NCI-H146 treated with DMSO at 0.1 percent for 48 hours (cell line): ENCODE results near the gene TMEM87B.

ENCODE experiments used
- DNase-seq: peaks from one replicate; lab custom pipeline; 2025; ENCODE audit not compliant: unreplicated experiment; lab: John Stamatoyannopoulos, UW

Gene TMEM87B

DNA sequence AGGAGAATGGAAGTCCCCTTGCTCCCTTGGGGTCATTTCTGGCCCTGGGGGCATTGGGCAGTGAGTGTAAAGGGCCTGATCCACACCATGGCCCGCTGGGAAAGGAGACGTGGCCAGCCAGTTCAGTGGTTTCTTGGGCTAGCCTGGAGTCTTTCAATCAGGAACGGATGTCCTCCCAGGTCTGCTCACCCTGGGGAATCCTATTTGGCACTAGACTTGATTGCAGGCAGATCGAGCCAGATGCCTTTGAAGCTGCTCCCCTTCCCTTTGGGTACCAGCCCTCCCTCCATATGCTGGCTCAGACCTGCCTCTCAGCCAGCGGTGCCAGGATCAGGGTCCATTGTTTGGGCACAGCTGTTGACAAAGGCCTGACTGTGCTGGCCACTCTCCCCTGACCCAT lies 94.1 kb downstream of the TMEM87B start:
- no peak for DNase-seq

DNA sequence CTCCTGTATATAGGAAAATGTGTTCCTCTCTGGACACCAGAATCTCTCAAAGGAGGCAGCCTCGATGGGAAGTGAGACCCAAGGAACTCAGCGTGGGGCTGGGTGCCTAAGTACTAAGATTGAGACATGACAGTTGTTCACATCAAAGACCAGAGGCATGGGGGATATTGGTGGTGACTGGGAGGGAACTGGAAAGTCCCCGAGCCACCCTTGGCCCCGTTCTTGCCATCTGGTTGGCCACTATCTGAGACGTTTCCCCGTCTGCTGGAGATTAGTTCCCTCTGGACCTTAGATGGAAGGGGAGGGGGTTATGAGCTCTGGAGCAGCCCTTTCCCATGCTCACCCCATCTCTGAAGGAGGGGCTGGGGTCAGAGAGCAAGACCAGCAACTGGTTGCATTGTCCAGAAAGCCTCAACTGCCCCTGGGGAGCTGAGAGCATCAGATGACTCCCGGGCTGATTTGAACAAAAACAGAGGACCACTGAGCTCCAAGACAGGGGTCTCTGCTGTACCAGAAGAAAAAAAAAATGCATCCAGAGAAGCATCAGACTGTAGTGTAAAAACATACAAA lies 94.9 kb downstream of the TMEM87B start:
- DNase-seq, result no peak

DNA sequence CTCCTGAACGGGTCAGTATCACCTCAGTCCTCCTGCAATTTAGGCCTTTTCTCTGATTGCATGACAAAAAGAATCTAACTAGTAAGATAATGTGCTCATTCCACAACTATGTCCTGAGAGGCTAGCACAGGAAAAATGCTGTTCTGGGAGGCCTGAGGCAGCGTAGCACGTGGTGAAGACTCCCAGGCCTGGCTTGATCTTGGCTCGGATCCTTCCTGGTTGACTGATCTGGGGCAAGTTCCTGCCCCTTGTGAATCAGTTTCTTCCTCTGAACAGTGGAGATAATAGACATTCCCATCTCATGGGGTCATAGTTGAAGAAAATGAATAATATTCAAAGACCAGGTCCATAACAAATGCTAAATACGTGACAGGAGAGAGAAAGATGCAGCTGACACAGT lies 95.4 kb downstream of the TMEM87B start:
- DNase-seq, result no peak

DNA sequence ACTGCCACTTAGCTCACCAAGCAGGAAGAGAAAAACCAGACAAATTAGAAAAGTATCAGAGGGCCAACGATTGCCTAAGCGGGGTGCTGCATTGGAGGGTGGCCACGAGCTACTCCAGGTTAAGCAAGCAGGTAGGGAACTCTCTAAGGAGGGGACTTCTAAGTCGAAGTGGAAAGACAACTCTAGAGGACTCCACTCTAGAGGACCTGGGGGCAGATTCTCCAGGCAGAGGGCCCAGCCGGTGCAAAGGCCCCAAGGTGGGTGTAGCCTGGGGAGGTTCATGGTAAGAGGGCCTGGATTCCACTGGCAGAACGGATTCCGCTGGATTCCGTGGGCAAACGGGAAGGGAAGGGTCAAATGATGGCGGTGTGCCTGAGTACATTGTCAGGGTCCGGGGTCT lies 95.8 kb downstream of the TMEM87B start:
- no peak for DNase-seq

DNA sequence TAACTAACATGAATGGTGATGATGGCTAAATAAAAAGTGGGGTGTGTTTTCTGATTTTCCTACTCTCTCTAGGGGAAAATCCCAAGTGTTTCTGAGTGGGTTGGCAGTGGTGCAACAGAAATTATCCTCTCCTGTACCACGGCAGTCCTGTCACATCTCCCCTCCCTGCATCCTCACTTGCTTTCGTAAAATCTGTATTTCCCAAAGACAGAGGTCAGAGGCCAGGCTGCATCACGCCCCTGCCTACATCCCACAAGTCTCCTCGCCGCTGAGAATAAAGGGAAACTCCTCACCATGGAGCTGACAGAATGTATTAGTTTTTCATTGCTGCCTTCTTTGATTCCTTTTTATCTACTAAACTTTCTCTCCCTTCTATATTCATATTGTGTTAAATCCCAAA lies 96.2 kb downstream of the TMEM87B start:
- DNase-seq, result no peak

DNA sequence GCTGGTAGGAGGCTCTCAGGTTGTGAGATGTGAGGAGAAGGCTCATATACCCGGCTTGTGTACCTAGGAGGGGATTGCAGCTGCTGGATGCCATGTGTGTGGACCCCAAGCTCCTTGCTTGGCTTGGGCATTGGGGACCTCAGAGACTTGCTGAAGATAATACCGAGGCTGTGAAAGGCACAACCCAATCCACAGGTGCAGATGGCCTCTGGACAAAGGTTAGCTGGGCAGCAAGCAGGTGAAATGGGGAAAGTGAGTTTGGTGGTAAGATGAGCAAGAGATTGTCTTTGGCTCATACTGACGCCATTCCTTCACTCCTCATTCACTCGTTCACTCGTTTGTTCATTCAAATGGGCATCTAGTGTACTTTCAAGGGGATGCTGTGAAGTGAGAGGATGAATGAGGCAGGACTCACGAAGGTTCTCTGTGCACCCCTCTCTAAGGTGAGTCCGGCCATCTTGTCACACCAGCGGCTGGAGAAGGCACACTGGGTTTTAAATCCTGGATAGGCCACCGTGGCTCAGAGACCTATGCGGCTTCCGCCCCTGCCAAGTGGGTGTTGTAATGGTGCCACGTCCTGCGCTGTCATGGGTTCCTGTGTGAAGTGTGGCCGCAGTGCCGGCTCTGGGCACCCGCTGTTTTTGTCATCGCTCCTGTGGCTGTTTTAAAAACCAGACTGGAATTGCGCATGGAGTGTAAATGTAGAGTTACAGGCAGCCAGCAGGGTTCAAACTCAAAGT lies 96.8 kb downstream of the TMEM87B start:
- no peak for DNase-seq

DNA sequence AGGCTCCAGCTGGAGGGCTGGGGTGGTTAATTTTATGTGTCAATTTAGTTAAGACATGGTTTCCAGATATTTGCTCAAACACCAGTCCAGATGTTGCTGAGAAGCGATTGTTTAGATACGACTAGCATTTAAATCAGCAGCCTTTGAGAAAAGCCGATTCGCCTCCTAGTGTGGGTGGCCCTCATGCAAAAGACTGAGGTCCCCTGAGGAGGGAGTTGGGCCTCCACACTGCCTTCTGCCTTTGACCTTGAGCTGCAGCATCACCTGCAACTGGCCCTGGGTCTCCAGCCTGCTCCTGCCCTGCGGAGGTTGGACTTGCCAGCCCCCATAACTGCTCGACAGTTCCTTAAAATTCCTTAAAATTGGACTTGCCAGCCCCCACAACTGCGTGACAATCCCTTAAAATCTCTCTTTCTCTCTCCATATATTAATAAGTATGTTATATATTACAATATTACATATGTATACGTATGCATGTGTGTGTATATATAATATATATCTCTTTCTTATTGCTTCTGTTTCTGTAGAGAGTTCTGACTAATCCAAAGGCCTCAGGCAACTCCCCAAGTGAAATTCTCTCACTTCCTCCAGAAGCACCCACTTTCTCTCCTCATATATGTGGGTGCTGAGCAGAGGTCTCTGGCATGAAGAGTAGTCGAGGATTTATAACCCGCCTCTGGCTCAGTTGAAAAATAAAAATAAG lies 97.6 kb downstream of the TMEM87B start:
- DNase-seq, result no peak

DNA sequence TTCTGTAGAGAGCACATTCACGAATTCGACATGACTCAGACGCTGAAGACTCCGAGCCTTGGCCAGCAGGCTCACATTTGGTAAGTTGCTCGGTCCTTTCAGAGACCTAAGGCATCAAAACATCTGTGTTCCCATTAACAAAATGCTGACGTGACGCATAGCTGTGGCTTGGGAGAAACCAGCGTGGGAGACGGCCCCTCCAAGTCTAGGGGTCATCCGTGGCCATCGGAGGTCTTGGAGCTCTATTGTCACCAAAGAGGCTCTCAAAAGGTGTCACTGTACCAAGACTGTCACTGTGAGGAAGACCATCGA lies 98.1 kb downstream of the TMEM87B start:
- no peak for DNase-seq

DNA sequence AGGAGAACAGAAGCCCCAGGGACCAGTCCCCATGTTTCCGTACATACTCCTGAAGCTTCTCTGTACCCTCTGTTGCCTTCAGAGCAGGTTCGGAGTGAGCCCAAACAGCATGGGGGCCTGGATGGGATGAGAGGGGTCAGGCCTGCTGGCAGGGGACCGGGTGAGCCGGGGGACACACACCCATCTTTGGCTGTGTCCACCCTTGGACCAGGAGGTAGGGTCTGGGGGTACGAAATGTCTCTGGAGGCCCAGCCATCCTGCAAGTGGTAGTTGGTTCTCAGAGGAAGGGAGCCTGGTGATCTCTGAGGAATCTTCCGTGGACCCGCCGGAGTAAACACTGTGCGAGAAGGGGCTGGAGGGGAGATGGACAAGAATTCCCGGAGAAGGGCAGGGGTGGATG lies 98.4 kb downstream of the TMEM87B start:
- DNase-seq, result no peak

DNA sequence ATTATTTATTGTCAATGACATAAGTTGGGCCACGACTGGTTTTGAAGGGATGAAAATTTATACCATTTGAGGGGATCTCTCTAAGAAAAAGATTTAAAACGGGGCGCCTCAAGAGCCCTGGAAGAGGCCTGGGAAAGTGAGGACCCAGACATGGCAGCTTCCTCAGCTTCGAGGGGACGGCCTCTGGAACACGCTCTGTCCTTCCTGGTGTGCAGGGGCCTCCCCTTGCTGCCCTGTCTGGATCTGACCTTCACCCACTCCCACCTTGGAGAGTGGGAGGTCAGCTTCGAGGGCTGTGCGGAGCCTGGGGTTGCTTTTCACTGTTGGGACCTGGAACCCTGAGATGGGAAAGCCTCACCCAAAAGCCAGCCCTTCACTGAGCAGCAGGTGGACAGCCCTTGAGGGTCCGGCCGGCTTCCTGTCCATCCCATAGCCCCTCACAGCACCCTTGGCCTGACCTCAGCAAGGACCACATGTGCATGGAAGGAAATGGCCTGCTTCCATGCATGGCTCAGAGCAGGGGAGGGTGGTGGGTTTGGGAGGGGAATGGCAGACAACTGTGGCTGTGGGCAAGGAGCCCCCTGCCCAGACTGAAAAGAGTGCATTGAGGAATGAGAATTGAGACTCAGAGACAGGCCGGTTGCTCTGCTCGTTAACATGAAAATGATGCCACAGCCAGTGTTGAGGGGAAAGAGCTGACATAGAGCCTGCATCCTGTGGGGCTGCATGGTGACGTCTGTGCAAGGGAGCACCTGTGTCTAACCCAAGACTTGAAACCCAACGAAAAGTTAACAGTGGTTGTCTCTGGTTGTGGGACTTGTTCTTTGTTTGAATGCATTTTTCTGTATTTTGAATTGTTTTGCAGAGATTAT lies 99.4 kb downstream of the TMEM87B start:
- no peak for DNase-seq

DNA sequence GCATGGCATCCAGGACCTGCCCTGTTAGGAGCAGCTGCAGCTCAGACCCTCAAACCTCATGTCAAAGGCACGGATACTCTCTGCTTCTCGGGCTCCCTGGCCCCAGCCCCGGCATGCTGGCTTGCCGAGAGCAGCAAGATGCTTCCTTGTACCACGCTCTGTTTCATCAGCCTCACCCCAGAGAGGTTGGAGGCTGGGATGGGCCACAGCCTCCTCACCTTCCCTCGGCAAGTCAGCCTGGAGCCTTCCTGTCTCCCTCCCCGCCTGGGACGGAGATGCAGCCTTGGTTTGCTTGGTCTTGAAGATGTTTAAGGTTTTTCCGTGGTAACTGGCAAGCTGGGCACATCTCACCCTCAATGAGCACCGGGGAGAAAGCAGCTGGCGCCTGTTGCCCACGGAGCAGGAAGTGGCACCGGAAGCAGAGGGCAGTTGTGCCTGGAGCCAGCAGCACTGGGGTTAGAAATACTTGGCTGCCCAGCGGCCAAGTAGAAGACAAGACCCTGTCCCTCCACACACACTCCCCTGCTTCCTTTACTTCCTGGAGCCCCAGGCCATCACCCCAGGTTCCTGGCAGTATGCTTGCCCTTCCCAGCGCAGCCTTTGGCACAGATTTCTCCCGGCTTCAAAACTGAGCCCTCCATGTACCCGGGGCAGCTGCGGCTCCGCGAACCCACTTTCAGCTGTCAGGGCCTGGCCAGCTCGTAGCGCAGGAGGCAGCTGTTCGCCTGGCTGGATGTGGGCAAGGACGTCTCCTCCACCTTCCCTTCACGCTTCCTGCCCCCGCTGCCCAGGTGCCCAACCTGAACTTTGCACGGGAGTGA lies 100.5 kb downstream of the TMEM87B start:
- DNase-seq, result no peak

DNA sequence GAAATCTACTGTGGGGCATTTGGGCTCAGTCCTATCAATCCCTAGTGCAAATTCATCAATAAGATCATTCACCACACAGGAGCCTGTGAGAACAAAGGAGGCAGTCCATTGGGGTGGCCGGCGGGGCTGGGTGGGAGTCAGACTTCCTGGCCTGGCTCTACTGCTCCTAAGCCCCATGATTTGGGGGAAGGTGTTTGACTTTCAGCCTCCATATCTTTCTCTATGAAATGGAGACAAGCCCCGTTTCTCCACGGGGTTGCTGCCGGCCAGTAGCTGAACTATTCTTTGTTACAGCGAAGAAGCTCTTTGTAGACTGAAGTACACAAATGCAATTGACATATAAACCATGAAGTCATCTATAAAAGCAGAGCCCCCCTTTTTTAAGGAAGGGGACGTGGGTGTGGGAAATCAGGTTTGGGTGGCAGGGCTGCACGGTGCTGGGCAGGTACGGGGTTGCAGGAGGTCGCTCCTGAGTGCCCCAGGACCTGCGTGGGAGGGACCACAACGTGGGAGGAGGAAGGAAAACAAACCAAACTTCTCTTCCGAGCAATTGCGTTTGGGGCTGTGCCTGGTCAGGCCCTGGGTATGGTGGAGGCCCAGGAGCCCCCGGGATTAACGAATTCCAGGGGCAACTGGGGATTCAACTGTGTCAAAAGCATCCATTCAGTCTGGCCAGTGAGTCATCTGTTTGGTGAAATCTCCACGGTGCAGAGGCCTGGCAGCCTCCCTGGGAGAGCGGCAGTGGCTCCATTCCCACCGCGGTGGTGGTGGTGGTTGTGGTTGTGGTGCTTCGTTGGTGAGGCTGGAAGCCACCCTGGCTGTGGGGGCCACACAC lies 101.3 kb downstream of the TMEM87B start:
- no peak for DNase-seq

DNA sequence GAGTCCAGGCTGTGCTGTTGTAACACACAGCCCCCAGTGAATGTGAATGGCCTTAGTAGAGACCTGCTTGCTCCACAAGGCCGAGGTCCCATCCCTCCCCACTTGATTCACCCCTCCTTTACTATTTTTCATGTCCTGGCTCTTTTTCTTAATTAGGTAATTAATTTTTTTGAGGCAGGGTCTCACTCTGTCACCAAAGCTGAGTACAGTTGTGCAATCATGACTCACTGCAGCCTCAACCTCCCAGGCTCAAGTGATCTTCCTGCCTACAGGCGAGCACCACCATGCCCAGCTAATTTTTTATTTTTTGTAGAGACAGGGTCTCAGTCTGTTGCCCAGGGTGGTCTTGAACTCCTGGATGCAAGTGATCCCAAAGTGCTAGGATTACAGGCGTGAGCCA lies 102.4 kb downstream of the TMEM87B start:
- no peak for DNase-seq

DNA sequence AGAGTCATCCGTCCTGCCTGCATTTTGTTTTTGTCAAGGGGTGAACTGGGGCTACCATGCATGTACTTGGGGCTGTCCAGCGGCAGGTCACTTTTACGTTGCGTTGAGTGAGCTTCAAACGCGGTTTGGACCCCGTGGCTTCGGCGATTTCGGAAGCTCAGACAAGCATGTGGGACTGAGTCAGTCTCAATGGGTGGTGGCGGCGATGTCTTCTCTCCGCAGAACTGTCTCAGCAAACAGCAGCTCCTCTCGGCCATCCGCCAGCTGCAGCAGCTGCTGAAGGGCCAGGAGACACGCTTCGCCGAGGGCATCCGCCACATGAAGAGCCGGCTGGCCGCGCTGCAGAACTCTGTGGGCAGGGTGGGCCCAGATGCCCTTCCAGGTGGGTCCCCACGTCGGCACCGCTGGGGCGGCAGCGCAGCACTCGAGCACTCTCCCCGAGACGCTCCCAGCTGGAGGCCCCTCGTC lies 104.4 kb downstream of the TMEM87B start:
- DNase-seq, result no peak

DNA sequence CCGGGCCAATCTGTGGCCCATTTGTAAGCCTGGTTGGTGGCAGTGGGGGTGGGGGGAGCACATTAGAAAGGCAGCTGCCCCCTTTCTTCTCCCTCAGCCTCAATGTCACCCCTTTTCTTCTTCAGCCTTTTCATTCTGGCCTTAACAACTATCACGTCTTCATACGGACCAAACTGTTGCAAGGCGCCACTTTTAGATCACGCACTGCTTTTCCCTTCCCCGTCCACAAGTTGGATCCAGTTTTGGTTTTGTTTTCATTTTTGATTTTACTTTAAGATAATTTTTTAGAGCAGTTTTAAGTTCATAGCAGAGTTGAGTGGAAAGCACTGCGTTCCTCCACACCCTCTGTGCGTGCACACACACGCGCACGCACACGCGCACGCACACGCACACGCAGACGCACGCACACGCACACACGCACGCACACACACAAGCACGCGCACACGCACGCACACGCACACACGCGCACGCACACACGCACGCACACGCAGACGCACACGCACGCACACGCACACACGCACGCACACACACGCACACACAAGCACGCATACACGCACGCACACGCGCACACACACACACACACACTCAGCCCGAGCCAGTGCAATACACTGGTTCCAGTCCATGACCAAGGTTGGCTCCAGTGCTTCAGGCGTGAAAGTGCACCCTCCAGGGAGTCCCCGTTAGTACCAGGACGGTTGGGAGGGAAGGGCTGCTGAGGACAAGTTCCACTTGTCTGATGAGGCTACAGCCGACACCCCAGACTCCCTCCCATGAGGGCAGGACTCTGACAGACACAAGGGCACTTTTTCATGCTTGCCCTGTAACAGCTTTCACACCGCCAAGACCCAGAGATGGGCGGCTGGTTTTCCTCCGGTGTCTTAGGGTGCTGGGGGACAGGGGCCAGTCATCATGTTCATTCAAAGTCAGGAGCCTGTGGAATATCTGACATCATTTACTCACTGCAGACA lies 105.5 kb downstream of the TMEM87B start:
- no peak for DNase-seq

DNA sequence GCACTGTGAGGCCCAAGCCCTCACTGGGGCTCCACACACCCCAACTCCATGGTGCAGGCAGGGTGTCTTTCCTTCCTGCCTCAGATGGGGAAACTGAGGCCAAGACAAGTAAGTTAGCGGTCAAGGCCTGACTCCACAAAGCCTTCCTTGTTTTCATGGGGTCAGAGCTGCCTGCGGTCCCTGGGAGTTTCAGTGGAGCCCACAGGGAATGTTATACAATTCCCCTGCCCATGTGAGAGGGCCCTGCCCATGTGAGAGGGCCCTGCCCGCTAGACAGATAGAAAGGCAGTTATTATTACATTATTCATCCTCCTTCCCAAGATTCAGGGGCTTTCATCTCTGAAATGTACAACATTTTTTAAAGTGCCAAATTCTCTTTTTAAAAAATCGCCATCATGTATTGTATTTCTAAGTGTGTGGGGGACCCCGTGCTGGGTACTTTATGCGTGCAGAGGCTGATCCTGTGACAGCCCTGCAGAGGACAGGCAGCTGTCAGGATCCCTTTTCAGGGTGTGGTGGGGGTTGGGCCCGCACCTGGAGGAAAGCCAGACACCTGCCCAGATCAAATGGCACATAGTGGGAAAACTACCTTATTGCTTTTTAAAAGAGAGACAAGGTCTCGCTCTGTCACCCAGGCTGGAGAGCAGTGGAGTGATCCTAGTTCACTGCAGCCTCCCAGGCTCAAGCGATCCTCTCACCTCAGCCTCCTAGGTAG lies 106.5 kb downstream of the TMEM87B start:
- peak; percentile 57 for DNase-seq

DNA sequence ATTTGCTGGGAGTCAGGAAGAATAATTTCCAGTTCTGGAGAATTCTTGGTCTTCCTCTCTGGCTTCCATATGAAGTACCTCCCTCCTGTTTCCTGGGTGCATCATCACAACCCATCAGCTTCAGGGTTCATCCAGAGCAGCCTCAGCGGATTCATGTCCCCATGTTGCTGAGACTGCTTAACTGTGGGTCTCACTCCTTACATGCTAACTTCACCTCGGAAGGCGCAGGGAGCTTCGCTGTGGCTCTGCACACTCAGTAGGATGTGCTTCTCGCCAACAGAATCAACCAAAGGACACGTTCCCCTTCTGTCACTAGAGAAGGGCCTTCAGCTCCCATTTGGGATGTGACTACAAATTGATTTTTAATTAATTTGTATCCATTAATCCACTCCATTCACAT lies 107.3 kb downstream of the TMEM87B start:
- DNase-seq, result no peak

DNA sequence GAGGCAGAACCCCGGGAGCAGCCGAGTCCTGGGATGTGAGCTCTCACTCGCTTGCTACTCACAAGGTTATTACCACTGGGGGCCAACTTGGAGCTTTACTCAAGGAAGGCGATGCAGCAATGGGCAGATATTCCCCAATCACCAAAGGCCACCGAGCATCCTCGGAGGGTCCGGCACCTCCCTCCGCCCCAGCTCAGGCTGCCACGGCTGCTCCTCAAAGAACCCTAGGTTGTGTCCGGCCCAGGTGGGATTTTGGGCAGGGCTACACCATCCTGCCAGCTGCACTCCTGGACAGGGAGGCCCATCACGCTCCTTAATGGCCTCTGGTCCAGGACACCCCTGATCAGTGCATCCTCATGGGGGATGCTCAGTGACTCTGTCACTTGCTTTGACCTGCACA lies 107.9 kb downstream of the TMEM87B start:
- DNase-seq, result no peak
